ENCODE data around the gene TRERF1.

TRERF1 gene

DNA sequence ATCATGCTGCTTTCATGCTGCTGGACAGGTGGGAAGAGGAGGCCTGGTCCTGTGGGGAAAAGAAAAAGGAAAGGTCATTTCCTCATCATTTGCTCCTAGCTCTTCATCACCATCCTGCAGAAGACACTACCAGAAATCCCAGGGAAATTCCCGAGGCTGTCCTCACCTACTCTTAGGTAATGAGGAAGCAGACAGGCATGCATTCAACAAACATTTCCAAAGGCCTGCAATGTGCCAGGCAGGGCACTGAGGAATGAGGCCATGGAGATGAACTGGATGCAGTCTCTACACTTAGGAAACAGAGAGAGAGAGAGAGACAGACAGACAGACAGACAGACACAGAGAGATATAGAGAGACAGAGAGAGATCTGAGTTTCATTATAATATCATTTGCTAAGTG, 151.0 kb downstream of the TRERF1 start:
- TF ChIP-seq GATA3 (IDR thresholded peaks at IDR 0.05; ENCODE audit: low read depth, low read length) (no peak), GATA2 (IDR thresholded peaks at IDR 0.05; ENCODE audit: low read depth, low read length) (no peak)

DNA sequence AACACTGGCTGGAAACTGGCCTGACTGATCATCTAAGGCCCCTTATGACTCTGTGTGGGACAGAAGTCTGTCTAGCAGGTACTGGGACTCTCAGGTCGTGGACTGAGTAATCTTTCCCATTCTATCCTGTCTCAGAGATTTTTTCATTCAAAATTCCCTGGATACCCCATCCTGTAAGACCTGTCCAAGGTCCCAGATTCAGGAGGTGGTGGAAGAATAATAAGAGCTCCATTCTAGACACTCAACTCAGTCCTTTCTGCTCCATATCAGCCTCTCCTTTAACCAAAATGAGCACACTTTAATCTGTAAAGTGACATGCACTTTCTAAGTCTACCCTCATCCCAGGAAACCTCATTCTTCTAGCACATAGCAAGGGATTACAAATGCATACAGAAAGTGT, 151.5 kb downstream of the TRERF1 start:
- no peak for TF ChIP-seq GATA2 (IDR thresholded peaks at IDR 0.05; ENCODE audit: low read depth, low read length)
- no peak for TF ChIP-seq GATA3 (IDR thresholded peaks at IDR 0.05; ENCODE audit: low read depth, low read length)

DNA sequence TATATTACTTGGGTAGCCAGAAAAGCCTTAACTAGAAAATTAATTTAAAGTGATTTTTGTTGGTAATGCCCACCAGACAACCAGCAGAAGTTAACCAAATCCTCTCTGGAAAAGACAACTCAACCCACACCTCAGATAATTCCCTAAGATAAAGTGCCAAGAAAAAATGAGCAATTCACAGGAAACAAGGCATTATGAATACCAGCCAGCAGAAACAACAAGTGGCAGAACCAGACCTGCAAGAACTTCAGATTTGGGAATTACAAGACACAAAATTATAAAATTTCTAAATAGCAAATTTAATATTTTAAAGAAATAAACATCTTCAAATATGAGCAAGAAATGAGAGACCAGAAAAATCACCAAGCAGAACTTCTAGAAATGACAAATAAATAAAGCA, 154.1 kb downstream of the TRERF1 start:
- TF ChIP-seq GATA2 (IDR thresholded peaks at IDR 0.05; ENCODE audit: low read depth, low read length) = no peak
- no peak for TF ChIP-seq GATA3 (IDR thresholded peaks at IDR 0.05; ENCODE audit: low read depth, low read length)

DNA sequence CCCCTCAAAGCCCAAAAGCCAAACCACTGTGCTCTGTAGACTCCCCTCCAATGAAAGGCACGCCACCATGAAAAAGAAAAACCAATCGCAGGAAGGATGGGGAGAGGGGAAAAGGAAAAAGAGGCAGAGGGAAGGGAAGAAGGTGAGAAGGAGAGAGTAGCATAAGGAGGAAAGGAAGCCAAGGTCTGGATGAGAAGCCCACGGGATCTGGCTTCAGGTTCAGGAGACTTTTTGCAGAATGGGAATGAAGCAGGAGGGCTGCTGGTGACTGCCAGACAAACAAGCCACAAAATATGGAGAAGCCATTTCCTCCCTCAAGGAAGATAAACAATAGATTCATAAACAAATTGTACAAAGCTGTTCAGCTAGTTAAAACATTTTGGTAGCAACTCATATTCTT, 155.1 kb downstream of the TRERF1 start:
- TF ChIP-seq GATA2 (IDR thresholded peaks at IDR 0.05; ENCODE audit: low read depth, low read length) (no peak), GATA3 (IDR thresholded peaks at IDR 0.05; ENCODE audit: low read depth, low read length) (no peak)

DNA sequence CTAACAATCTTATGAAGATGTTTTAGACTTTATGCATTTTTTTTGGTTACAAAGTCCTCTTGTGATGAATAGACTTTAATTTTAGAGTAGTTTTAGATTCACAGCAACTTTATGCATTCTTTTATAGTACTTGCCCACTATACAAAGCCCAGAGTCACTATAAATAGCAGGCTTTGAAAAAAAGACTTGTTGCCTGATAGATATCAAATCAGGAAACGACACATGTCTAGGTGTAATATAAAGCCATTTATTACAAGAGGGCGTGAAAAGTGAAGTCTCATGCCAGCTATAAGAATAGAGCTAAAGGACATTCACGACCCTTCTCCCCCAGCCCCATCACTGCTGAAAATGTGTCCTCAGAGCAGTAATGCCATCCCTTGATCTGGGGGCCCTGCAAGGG, 156.0 kb downstream of the TRERF1 start:
- no peak for TF ChIP-seq GATA2 (IDR thresholded peaks at IDR 0.05; ENCODE audit: low read depth, low read length)
- no peak for TF ChIP-seq GATA3 (IDR thresholded peaks at IDR 0.05; ENCODE audit: low read depth, low read length)

DNA sequence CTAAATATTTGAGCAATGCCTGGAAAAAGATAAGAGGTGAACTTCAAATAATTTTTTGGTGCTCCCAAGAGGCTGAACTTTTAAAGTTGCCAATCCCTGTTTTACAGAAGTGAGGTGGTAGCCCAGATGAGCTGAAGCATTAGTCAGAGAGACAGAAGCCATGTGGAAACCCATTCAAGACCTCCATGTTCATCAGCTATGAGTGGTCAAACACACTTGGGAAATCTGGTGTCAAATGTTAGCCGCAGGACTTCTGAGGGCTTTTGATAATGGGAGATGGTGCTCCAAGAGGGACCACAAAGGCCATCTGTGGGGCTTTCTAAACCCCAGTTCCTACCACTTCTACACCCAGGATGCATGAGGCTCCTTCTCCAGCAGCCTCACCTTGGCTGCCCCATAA, 156.5 kb downstream of the TRERF1 start:
- TF ChIP-seq GATA3 (IDR thresholded peaks at IDR 0.05; ENCODE audit: low read depth, low read length) (no peak), GATA2 (IDR thresholded peaks at IDR 0.05; ENCODE audit: low read depth, low read length) (no peak)

DNA sequence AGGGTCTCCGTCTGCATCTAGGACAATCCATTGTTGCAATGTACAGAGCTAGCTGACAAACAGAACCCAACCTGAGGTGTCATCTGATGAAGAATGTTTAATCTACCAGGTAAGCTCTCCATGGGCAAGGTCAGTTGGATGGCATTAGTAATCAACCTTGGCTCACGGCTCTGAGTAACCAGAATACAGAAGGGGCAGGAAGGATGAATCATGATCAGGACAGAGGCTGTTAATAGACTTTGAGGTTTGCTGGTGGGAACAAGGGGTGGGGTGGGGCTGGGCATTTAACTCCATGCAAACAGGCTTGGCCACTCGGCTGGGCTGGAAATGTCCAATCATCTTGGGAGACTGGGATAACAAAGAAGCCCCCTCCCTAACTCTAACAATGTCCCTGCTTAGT, 157.0 kb downstream of the TRERF1 start:
- no peak for TF ChIP-seq GATA2 (IDR thresholded peaks at IDR 0.05; ENCODE audit: low read depth, low read length)
- no peak for TF ChIP-seq GATA3 (IDR thresholded peaks at IDR 0.05; ENCODE audit: low read depth, low read length)

DNA sequence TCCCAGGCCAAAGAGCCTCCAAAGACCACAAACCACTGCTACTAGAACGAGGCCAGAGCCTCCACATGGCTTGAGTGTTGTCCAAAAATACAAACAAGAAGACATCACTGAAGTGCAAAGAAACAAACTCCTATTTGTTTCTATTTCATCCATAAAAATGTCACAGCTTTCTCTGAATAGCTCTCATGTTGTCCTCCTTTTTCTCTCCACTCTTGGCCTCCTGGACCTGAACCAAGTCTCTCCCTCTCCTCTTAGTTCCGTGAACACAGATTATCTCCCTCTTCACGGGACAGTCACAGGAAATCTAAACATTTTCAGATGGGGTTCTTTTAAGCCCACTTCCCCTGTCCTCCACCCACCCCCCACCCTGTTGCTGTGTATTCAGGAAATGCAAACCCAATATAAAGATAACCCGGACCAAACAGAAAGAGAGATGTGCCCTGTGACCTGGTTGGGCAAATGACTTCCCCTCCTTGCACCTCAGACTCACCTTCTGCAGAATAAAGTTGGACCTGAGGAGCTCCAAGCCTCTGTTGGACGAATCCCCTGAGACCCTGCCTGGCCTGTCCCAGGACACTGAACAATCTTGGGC, 158.2 kb downstream of the TRERF1 start:
- no peak for TF ChIP-seq GATA3 (IDR thresholded peaks at IDR 0.05; ENCODE audit: low read depth, low read length)
- TF ChIP-seq GATA2 (IDR thresholded peaks at IDR 0.05; ENCODE audit: low read depth, low read length) = no peak

DNA sequence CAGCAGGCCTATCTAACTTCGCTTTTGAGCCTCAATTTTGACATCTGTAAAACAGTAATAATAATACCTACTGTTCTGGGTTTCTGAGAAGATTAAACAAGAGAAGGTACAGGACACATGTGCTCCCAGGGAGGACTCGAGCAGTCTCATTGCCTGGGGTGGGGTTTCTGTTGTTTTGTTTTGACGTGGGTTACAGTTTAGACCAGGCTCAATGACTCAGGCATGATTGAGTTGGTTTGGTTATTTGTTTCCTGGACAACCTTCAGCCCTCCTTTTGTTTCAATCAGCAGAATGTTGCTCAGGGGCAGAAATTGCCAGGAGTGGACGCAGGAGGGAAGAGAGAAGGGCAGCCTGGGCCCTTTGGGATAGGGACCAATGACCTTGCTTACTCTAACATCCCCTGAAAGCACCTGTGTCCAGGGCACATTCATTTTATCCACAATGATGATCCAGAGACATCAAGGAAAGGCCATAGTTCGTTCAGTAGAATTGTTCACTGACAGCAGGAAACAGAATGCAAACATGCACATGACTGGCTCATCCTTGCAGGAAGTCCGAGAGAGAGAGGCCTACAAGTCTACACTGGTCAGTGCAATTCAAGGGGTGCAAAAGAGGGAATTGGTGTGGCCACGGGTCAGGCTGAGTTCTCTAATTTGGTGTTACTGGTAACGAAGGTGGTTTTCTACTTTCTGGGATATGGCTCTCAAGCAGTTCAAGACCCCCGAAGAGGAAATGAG, 159.6 kb downstream of the TRERF1 start:
- TF ChIP-seq GATA2 (IDR thresholded peaks at IDR 0.05; ENCODE audit: low read depth, low read length) (no peak), GATA3 (IDR thresholded peaks at IDR 0.05; ENCODE audit: low read depth, low read length) (no peak)

DNA sequence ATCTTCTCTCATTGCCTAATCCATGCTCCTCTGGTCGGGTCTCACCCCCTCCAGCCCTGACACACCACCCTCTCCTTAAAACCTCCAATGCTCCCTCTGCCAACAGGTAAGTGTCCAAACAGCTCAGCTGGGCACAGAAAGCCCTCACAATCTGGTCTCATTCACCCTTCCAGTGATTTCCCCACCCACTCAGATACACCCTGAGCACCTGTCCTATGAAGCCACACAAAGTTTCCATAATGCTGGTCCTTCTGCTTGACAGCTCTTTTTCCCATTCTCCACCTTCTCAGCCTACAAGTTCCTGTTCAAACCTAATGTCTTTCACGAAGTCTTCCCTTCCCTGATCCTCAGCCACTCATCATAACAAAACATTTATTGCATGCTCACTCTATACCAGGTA, 164.0 kb downstream of the TRERF1 start:
- TF ChIP-seq GATA2 (IDR thresholded peaks at IDR 0.05; ENCODE audit: low read depth, low read length) = no peak
- TF ChIP-seq GATA3 (IDR thresholded peaks at IDR 0.05; ENCODE audit: low read depth, low read length) = no peak

DNA sequence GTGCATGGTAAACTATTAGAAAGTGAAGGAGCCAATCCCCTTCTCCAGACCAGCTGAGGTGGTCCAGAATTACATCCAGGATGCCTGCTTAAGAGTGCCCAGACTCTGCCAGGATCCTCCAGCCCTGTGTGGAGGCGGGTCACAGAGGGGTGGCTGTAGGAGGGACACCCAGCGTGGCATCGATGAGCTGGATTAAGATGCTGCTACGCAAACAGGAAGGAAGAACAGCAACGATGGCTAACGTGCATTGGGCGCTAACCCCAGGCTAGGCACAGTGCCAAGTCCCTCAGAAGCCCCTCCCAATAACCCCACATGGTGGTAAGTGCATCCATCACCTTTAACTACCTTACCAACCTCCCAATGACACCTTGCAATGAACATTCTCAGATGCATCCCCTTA, 170.2 kb downstream of the TRERF1 start:
- TF ChIP-seq GATA3 (IDR thresholded peaks at IDR 0.05; ENCODE audit: low read depth, low read length) = no peak

DNA sequence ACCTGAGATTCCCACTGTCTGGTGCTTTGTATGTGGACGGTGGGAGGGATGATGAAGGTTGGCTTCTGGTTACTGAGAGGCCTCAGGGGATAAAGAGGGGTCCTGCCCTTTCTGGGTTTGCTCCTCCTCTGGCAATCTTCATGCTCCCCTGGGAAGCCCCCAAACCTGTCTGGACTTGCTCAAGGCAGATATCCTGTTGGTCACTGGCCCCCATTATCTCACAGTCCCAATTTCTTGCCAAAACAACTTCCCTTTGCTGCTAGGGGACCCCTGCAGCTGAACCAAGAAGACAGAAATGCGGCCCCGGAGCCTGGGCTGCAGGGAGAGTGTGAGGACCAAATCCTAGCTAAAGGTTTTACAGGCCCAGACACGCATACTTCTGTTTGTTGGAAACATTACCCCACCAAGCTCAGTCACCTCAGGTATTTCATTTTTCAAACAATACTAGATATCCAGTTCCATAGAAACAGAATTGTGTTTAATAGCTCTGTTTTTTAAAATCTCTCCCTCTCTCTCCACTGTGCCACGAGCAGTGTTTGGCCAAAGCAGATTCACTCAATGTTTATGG, 170.7 kb downstream of the TRERF1 start:
- TF ChIP-seq GATA2 (IDR thresholded peaks at IDR 0.05; ENCODE audit: low read depth, low read length) = no peak
- TF ChIP-seq GATA3 (IDR thresholded peaks at IDR 0.05; ENCODE audit: low read depth, low read length) = no peak

DNA sequence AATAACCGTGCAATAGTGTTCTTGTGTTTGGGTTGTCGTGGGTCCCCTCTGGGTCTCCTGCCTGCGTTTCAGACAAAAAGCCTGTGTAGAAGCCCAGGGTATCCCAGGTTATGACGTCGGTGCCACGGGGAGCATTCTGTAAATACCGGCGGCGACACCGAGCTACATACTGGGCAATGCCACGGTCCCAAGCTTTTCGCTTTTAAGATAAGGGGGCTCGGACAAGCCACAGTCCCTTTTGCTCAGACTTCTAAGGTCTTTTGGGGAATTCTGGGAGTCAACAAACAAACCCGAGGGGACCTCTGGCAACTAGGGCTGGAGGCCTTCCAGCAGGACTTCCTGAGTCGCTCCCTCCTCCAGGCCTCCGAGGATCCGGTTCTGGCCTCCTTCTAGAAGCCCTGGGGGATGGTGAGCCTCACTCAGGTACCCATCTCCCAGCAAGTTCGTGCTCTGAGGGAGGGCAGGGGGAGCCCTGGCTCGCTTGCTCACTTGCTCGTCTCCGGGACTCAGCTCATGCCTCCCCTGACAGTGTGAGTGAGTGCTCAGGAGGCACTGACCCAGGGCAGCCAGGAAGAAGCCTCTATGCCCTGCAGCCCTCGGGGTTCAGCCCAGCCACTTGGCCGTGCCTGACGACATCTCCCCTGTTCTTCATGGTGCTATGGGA, 171.6 kb downstream of the TRERF1 start:
- no peak for TF ChIP-seq GATA3 (IDR thresholded peaks at IDR 0.05; ENCODE audit: low read depth, low read length)
- no peak for TF ChIP-seq GATA2 (IDR thresholded peaks at IDR 0.05; ENCODE audit: low read depth, low read length)

DNA sequence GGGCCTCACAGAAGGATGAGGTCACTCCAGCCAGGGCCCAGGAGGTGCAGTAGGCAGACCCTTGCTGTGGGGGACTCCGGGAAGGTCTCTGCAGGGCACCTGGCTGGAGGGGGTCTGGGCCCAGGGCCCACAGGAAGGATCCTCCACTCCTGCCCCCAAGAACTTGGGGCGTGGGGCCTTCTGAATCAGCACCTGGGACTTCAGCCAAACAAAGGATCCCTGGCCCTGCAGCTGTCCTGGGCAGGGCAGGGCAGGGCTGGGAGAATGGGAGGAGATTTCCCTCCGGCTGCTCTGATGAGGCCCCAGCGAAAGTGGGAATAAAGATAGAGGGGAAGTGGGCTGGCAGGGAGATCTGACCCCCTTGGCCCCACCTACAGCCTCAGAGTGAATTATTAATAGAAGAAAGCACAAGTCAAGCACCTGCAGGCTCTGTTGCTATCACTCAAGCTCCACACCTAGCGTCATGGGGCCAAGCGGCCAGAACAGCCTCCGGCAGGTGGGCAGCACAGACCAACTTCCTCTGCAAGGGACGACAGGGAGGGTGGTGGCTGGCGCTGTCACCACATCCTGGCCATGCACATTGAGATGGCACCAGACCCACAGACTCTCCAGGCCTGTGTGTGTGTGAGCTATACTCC, 172.5 kb downstream of the TRERF1 start:
- TF ChIP-seq GATA2 (IDR thresholded peaks at IDR 0.05; ENCODE audit: low read depth, low read length) (no peak), GATA3 (IDR thresholded peaks at IDR 0.05; ENCODE audit: low read depth, low read length) (no peak)
